HepG2 (cell line): ENCODE measurements around the gene SLAMF9. TPM values are rescaled to one million over a fixed set of nuclear protein-coding genes. Genes with fewer than 3 reads are reported as not detected.

Source experiments
- ATAC-seq: fragments of 200-7000 bp; cut with Tn5 transposase; 3 replicates; pipeline ENCODE4 v1.9.1; 2020; ENCODE audit warnings: mild to moderate bottlenecking, moderate library complexity
- BruUV-seq: library from RNA; stranded (reverse); fragments of 400-500 nt; replicated peaks from 2 replicates; lab custom pipeline; 2021; lab: Mats Ljungman, UMichigan
- CTCF ChIA-PET: fragments of 300-600 bp; formaldehyde crosslinking; extraction: SDS; loops from one replicate; lab custom pipeline; 2021; ENCODE audit warnings: low total read pairs, inconsistent platforms, low intra/inter-chr PET ratio; lab: Yijun Ruan, JAX
- POLR2A ChIA-PET: fragments of 350-600 bp; sonication (Branson Sonifier 250); formaldehyde crosslinking; loops from one replicate; lab custom pipeline; 2020; ENCODE audit warnings: antibody characterized with exemption, inconsistent platforms; lab: Yijun Ruan, JAX
- DNase-seq: peaks from one replicate; pipeline ENCODE4 v3.0.0-alpha.2; 2015; ENCODE audit warnings: low spot score
- FAIRE-seq: peaks from 3 replicates; lab custom pipeline; 2011; peaks lifted over from hg19 to GRCh38; lab: Jason Lieb, UNC
- H2AFZ ChIP-seq: one replicate; pipeline ENCODE4 v1.6.1; 2011; ENCODE audit warnings: low read length, inconsistent platforms
- H3K27ac ChIP-seq: fragments of 300-600 bp; 3 replicates; pipeline ENCODE4 v1.8.0; 2011; ENCODE audit warnings: mixed run types, mild to moderate bottlenecking, mixed read lengths, low read length, inconsistent platforms; ENCODE audit not compliant: insufficient read depth; ENCODE audit errors: extremely low read length
- H3K27me3 ChIP-seq, 2 experiments: fragments of 200-600 bp in 1 of 2; 2 replicates in 1 of 2; 3 replicates in 1 of 2; pipeline versions ENCODE4 v1.6.0 to v1.8.0; 2011; ENCODE audit warnings: low read length in 2 of 2, mild to moderate bottlenecking in 2 of 2, moderate library complexity in 2 of 2, inconsistent platforms in 1 of 2; ENCODE audit not compliant: insufficient read depth in 2 of 2, control insufficient read depth in 1 of 2
- H3K36me3 ChIP-seq, 2 experiments: fragments of 200-600 bp in 1 of 2; replicated peaks in 1 of 2; 2 replicates in 1 of 2; 3 replicates in 1 of 2; pipeline versions ENCODE4 v1.5.1 to v1.8.0; 2011; ENCODE audit warnings: low read length in 2 of 2, inconsistent platforms in 1 of 2; ENCODE audit not compliant: insufficient read depth in 2 of 2, control insufficient read depth in 1 of 2
- H3K4me1 ChIP-seq: 2 replicates; pipeline ENCODE4 v1.5.1; 2012; ENCODE audit warnings: low read length, inconsistent platforms; ENCODE audit not compliant: insufficient read depth
- H3K4me2 ChIP-seq: 2 replicates; pipeline ENCODE4 v1.6.0; 2011; ENCODE audit warnings: low read depth, low read length, inconsistent platforms
- H3K4me3 ChIP-seq, 3 experiments: fragments of 200-600 bp in 1 of 3; sonication (generic), shearing (Covaris generic) in 1 of 3; replicated peaks in 1 of 3; 2 replicates each; pipeline ENCODE4 v1.5.1; 2011 to 2016; ENCODE audit warnings: low read length in 3 of 3, inconsistent platforms in 2 of 3, low read depth in 2 of 3, mild to moderate bottlenecking in 2 of 3, control low read depth in 1 of 3, mixed read lengths in 1 of 3; ENCODE audit not compliant: insufficient read depth in 1 of 3
- H3K79me2 ChIP-seq: one replicate; pipeline ENCODE4 v1.6.1; 2011; ENCODE audit warnings: low read length, inconsistent platforms; ENCODE audit not compliant: insufficient read depth
- H3K9ac ChIP-seq: 2 replicates; pipeline ENCODE4 v1.6.0; 2011; ENCODE audit warnings: mild to moderate bottlenecking, low read depth, low read length, inconsistent platforms; ENCODE audit not compliant: insufficient read depth
- H3K9me3 ChIP-seq: 2 replicates; pipeline ENCODE4 v1.5.1; 2012; ENCODE audit warnings: mild to moderate bottlenecking, low read length
- H4K20me1 ChIP-seq: 2 replicates; pipeline ENCODE4 v1.6.0; 2011; ENCODE audit warnings: inconsistent platforms, mild to moderate bottlenecking, low read length, moderate library complexity; ENCODE audit not compliant: insufficient read depth
- DPF2 ChIP-seq: sonication (generic); formaldehyde crosslinking; IDR thresholded peaks from 2 replicates; pipeline ENCODE4 v1.4.0; 2020; ENCODE audit warnings: mild to moderate bottlenecking, low read depth, missing genetic modification reagents, borderline replicate concordance
- EZH2 ChIP-seq: conservative IDR thresholded peaks from 2 replicates; pipeline ENCODE4 v1.6.1; 2012; ENCODE audit warnings: mild to moderate bottlenecking, low read depth, low read length, moderate library complexity
- IRF9 ChIP-seq: sonication (generic); formaldehyde crosslinking; IDR thresholded peaks from 2 replicates; pipeline ENCODE4 v1.8.0; 2022; ENCODE audit warnings: missing genetic modification reagents, mild to moderate bottlenecking, borderline replicate concordance
- MLX ChIP-seq: IDR thresholded peaks from 2 replicates; pipeline ENCODE4 v1.6.1; 2016
- MTA1 ChIP-seq: sonication (generic); formaldehyde crosslinking; IDR thresholded peaks from 2 replicates; pipeline ENCODE4 v1.4.0; 2020; ENCODE audit warnings: missing genetic modification reagents, mild to moderate bottlenecking, borderline replicate concordance
- PHF5A ChIP-seq: IDR thresholded peaks from one replicate; pipeline ENCODE4 v1.6.1; 2018; ENCODE audit warnings: low read depth, missing genetic modification reagents; ENCODE audit not compliant: unreplicated experiment
- RBFOX2 ChIP-seq: fragments of 200-400 bp; formaldehyde crosslinking; IDR thresholded peaks from 2 replicates; pipeline ENCODE4 v1.6.1; 2017; ENCODE audit warnings: low read depth, mild to moderate bottlenecking, low read length
- RORA ChIP-seq: sonication (generic); formaldehyde crosslinking; IDR thresholded peaks from 2 replicates; pipeline ENCODE4 v1.5.0; 2020; ENCODE audit warnings: mild to moderate bottlenecking, missing genetic modification reagents, moderate library complexity
- ZNF225 ChIP-seq: sonication (generic); formaldehyde crosslinking; IDR thresholded peaks from 2 replicates; pipeline ENCODE4 v1.4.0; 2020; ENCODE audit warnings: mild to moderate bottlenecking, missing genetic modification reagents
- ZNF318 ChIP-seq: sonication (generic); formaldehyde crosslinking; IDR thresholded peaks from 2 replicates; pipeline ENCODE4 v1.4.0; 2020; ENCODE audit warnings: mild to moderate bottlenecking, missing genetic modification reagents
- ZNF333 ChIP-seq: sonication (generic); formaldehyde crosslinking; IDR thresholded peaks from 2 replicates; pipeline ENCODE4 v1.4.0; 2020; ENCODE audit warnings: mild to moderate bottlenecking, missing genetic modification reagents, borderline replicate concordance
- ZNF430 ChIP-seq: sonication (generic); formaldehyde crosslinking; IDR thresholded peaks from 2 replicates; pipeline ENCODE4 v1.9.0; 2021; ENCODE audit warnings: mild to moderate bottlenecking, missing genetic modification reagents
- ZNF484 ChIP-seq: sonication (generic); formaldehyde crosslinking; IDR thresholded peaks from 2 replicates; pipeline ENCODE4 v1.5.1; 2020; ENCODE audit warnings: mild to moderate bottlenecking, low read depth, missing genetic modification reagents, borderline replicate concordance
- ZNF7 ChIP-seq: IDR thresholded peaks from 2 replicates; pipeline ENCODE4 v1.6.1; 2016; ENCODE audit warnings: missing biosample characterization, missing genetic modification reagents
- ZSCAN12 ChIP-seq: sonication (generic); formaldehyde crosslinking; IDR thresholded peaks from 2 replicates; pipeline ENCODE4 v1.9.0; 2021; ENCODE audit warnings: mild to moderate bottlenecking, missing genetic modification reagents
- WGBS: methylation state at CpG from one replicate; pipeline ENCODE4 v1.1.6; 2017; ENCODE audit warnings: low lambda C conversion rate; 5-methylcytosine and 5-hydroxymethylcytosine counted together
- in situ Hi-C: cut with HindIII; loops from 2 replicates; pipeline ENCODE4 v1.10.0; 2017; ENCODE audit warnings: low pct_unique_long_range_greater_than_20kb; ENCODE audit not compliant: extremely low pct_ligation_motif_present
- intact Hi-C: fragments of 100-400 bp; cut with micrococcal nuclease; formaldehyde crosslinking; loops from one replicate; pipeline ENCODE4 v1.10.0; 2022; ENCODE audit not compliant: unreplicated experiment
- polyA plus RNA-seq, 8 experiments: library from polyadenylated mRNA; depleted of rRNA in 3 of 8; stranded (reverse) in 7 of 8; unstranded in 1 of 8; fragments of >200 nt; fragmentation: Illumina TruSeq in 4 of 8; extraction: Trizol in 4 of 8; gene quantifications; 2 replicates each; pipeline versions ENCODE4 v1.2.1 to v1.2.3, GENCODE V29; 2011 to 2016; ENCODE audit warnings: low read depth in 4 of 8, missing spikeins in 1 of 8, mixed read lengths in 1 of 8; ENCODE audit not compliant: insufficient read depth in 1 of 8
- total RNA-seq, 5 experiments: library from RNA; depleted of rRNA; stranded (reverse); fragments of >200 nt; fragmentation: Illumina TruSeq; extraction: Trizol; gene quantifications; 2 replicates each; pipeline ENCODE4 v1.2.3, GENCODE V29; 2016; ENCODE audit warnings: low read depth in 1 of 5

The SLAMF9 gene
- total and polyA plus RNA-seq, 2 of the 13 experiments (the other 11 are each of a cell fraction or from before 2014, with no cell fraction given) = 0.82 TPM; not detected in 1

GRCh38 chr1:159931101-159931794 lies 22.8 kb downstream of the SLAMF9 start:
- Histone ChIP-seq H3K4me2 (no peak overlapping the region), H2AFZ (no peak overlapping the region), H3K9ac (no peak overlapping the region), H3K9me3 (no peaks in the 10 kb centered on the region), H4K20me1 (no peaks in the 10 kb centered on the region), H3K4me3 (no peak overlapping the region), H3K79me2 (no peaks in the 10 kb centered on the region), H3K27ac (no peak overlapping the region), H3K4me1 (no peaks in the 10 kb centered on the region), H3K36me3 (no peaks in the 10 kb centered on the region), H3K27me3 (peaks cover 5 to 38% of the 10 kb centered on the region in 2 experiments; a peak in 4 of 5 replicates)
- CTCF ChIA-PET = no interaction called here
- FAIRE-seq (no peak), DNase-seq (no peak), ATAC-seq (no peak)
- POLR2A ChIA-PET = no interaction called here
- in situ Hi-C loops = no loop called here
- intact Hi-C loops = no loop called here
- no TSS peak for BruUV-seq
- WGBS = 14% methylated on average over 11 of the region's 13 CpGs
- TF ChIP-seq DPF2 (CRISPR knock-in tag) (no peak), PHF5A (no peak), ZNF318 (no peak), RORA (CRISPR knock-in tag) (no peak), ZSCAN12 (CRISPR knock-in tag) (no peak), ZNF484 (CRISPR knock-in tag) (no peak), ZNF333 (CRISPR knock-in tag) (no peak), EZH2 (no peak), IRF9 (CRISPR knock-in tag) (no peak), MLX (CRISPR knock-in tag) (no peak), MTA1 (CRISPR knock-in tag) (no peak), ZNF225 (CRISPR knock-in tag) (no peak), RBFOX2 (no peak), ZNF430 (CRISPR knock-in tag) (no peak), ZNF7 (CRISPR knock-in tag) (no peak)
